Neutrophil (primary cell): Measurements from ENCODE around the gene CEMIP2.

ENCODE experiments used
- H3K27ac ChIP-seq: fragments of 200-600 bp; sonication (generic); 2 replicates; pipeline ENCODE4 v1.5.1; 2016; ENCODE audit warnings: mild to moderate bottlenecking, moderate library complexity
- H3K27me3 ChIP-seq: fragments of 200-600 bp; sonication (generic); 2 replicates; pipeline ENCODE4 v1.6.0; 2016; ENCODE audit warnings: mild to moderate bottlenecking
- H3K36me3 ChIP-seq: fragments of 200-600 bp; sonication (generic); 2 replicates; pipeline ENCODE4 v1.5.1; 2017
- H3K4me1 ChIP-seq, 2 experiments: fragments of 200-600 bp in 1 of 2; sonication (generic) in 1 of 2; 1 replicate in 1 of 2; 2 replicates in 1 of 2; pipeline versions ENCODE4 v1.5.1 to v1.6.1; 2013 to 2016; ENCODE audit warnings: low read depth in 1 of 2, low read length in 1 of 2, mild to moderate bottlenecking in 1 of 2, moderate library complexity in 1 of 2; ENCODE audit not compliant: control insufficient read depth in 1 of 2, insufficient read depth in 1 of 2
- H3K4me3 ChIP-seq, 2 experiments: fragments of 200-600 bp in 1 of 2; sonication (generic) in 1 of 2; 1 replicate in 1 of 2; 2 replicates in 1 of 2; pipeline ENCODE4 v1.5.1; 2013 to 2016; ENCODE audit warnings: low read depth in 1 of 2, low read length in 1 of 2, mild to moderate bottlenecking in 1 of 2, moderate library complexity in 1 of 2
- H3K9me3 ChIP-seq: fragments of 200-600 bp; sonication (generic); 2 replicates; pipeline ENCODE4 v1.5.1; 2016
- TF ChIP-seq, protein P1 (sequence below): fragments of 200-600 bp; sonication (generic); IDR thresholded peaks from 2 replicates; pipeline ENCODE4 v1.5.1; 2016; ENCODE audit warnings: antibody characterized with exemption

The CEMIP2 gene

DNA sequence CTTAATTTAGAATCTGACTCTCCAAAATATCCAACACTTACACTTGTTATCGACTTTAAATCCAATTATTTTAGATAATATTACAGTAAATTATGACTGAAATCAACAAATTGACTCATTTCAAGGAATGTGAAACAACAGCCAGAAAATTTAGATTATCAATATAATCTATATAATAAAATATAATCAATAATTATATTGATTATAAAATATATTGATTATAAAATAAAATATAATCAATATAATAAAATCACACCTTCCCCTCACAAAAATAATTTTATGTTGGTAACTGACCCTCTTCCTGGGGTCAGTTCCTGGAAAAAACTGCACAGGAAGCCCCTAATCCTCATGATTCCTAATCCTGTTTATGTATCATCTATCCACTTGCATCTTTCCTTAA is 91.1 kb downstream of the CEMIP2 start:
- Histone ChIP-seq H3K27ac (no peak overlapping the region), H3K27me3 (no peaks in the 10 kb centered on the region), H3K4me1 (peaks cover 0 to 4% of the 10 kb centered on the region in 2 experiments)

DNA sequence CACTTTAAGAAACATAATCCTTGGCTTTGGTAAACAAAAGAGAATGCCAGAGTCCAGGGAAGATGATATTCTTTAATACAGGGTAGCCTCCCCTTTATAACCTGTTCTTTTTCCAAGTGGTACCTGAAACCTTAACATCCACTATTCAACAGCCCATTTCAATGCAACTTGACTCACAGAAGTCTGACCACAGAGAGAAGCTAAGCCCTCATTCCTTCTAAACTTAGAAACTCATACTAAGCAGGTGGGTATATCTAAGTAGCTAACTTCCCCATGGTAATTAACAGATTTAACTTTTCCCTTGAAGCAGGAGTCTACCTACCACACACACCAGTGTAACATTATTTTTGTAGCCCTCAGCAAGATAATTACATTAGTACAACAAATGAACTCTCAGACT is 91.9 kb downstream of the CEMIP2 start:
- Histone ChIP-seq H3K9me3 (no peaks in the 10 kb centered on the region), H3K27me3 (no peaks in the 10 kb centered on the region)
- TF ChIP-seq, protein P1, sequence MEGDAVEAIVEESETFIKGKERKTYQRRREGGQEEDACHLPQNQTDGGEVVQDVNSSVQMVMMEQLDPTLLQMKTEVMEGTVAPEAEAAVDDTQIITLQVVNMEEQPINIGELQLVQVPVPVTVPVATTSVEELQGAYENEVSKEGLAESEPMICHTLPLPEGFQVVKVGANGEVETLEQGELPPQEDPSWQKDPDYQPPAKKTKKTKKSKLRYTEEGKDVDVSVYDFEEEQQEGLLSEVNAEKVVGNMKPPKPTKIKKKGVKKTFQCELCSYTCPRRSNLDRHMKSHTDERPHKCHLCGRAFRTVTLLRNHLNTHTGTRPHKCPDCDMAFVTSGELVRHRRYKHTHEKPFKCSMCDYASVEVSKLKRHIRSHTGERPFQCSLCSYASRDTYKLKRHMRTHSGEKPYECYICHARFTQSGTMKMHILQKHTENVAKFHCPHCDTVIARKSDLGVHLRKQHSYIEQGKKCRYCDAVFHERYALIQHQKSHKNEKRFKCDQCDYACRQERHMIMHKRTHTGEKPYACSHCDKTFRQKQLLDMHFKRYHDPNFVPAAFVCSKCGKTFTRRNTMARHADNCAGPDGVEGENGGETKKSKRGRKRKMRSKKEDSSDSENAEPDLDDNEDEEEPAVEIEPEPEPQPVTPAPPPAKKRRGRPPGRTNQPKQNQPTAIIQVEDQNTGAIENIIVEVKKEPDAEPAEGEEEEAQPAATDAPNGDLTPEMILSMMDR, result no peak

More for the DNA sequence above, 91.1 kb downstream of the CEMIP2 start:
- no peak overlapping the region for H3K4me3 ChIP-seq
- TF ChIP-seq, protein P1, result no peak
- no peaks in the 10 kb centered on the region for H3K9me3 ChIP-seq
- H3K36me3 ChIP-seq, result peaks cover 6% of the 10 kb centered on the region

DNA sequence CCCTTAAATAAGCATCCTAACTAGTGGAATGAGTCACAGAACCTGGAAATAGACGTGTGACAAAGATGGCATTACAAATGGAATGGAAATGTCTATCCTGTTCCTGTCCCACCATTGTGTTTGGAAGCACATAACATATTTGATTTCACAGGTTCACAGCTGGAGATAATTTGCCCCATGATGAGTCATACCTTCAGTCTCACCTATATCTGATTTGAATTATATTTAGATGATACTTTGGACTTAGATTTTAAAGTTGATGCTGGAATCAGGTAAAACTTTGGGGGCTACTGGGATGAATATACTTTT is 92.5 kb downstream of the CEMIP2 start:
- TF ChIP-seq, protein P1, result no peak
- Histone ChIP-seq H3K4me1 (peaks cover 0 to 4% of the 10 kb centered on the region in 2 experiments), H3K27ac (no peak overlapping the region)

More for the DNA sequence above, 91.9 kb downstream of the CEMIP2 start:
- Histone ChIP-seq H3K36me3 (no peaks in the 10 kb centered on the region), H3K27ac (no peak overlapping the region), H3K4me1 (peaks cover 0 to 4% of the 10 kb centered on the region in 2 experiments), H3K4me3 (no peak overlapping the region)

DNA sequence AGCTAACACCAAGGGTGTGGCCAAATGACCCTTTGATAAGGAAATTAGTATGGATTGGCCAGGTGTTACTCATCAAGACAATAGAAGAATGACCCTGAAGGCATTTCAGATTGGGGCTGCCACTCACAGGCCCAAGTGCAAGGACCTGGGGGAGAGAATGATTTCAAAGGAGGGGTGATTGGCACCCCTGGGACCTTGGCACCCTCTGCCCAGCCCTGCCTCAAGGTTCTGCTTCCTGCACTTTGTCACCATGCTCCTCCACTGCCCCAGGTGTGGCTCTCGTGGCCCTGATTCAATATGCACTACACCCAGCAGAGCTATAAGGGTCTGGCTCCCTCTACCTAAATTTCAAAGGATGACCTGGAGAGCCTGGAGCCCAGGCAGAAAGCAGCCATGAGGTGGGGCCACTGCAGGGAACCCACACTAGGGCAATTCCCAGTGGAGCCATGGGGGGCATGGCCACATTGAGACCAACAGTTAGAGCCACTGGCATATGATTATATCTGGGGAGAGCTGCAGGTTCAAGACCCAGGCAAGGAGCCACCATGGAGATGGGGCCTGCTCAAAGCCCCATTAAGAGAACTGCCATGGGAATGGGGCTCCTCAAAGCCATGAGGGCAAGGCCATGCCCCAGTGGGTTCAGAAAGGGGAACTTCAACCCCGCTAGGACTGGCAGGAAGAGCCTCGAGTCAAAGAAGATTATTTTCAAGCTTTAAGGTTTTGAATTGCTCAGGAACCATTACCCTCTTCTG is 93.0 kb downstream of the CEMIP2 start:
- Histone ChIP-seq H3K4me1 (peaks cover 0 to 4% of the 10 kb centered on the region in 2 experiments), H3K36me3 (no peaks in the 10 kb centered on the region), H3K27ac (no peak overlapping the region), H3K4me3 (no peak overlapping the region), H3K9me3 (no peaks in the 10 kb centered on the region), H3K27me3 (no peaks in the 10 kb centered on the region)
- TF ChIP-seq, protein P1, result no peak

More for the DNA sequence above, 92.5 kb downstream of the CEMIP2 start:
- no peak overlapping the region for H3K4me3 ChIP-seq
- no peaks in the 10 kb centered on the region for H3K27me3 ChIP-seq
- H3K36me3 ChIP-seq, result no peaks in the 10 kb centered on the region
- H3K9me3 ChIP-seq, result no peaks in the 10 kb centered on the region

DNA sequence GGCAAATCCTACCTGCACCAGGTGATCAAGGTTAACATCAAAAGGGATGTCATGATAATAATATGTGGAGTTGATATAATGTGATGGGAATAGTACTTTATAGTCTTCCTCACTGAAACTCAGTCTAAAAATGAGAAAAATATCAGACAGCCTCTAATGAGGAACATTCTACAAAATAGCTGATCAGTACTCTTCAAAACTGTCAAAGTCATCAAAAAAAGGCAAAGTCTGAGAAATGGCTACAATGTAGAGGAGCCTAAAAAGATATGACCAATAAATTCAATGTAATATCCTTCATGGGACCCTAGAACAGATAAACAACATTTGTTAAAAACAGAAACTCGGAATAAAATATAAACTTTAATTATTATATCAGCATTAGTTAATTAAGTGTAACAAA is 95.7 kb downstream of the CEMIP2 start:
- Histone ChIP-seq H3K4me3 (no peak overlapping the region), H3K27ac (no peak overlapping the region), H3K27me3 (no peaks in the 10 kb centered on the region), H3K9me3 (no peaks in the 10 kb centered on the region), H3K36me3 (no peaks in the 10 kb centered on the region), H3K4me1 (no peaks in the 10 kb centered on the region)
- TF ChIP-seq, protein P1, result no peak
